ENCODE measurements around the gene NGLY1.

- TF ChIP-seq POLR2A (IDR thresholded peaks at IDR 0.05; ENCODE audit: low read depth, low read length) (no peak), CTCF (conservative IDR thresholded peaks at IDR 0.05; ENCODE audit: low read depth, low read length) (no peak), CHD1 (IDR thresholded peaks at IDR 0.05; ENCODE audit: low read depth, low read length) (no peak), MAFK (IDR thresholded peaks at IDR 0.05; ENCODE audit: low read depth, low read length) (no peak), ELK1 (IDR thresholded peaks at IDR 0.05; ENCODE audit: borderline replicate concordance, low read depth, low read length) (no peak), RAD21 (IDR thresholded peaks at IDR 0.05; ENCODE audit: low read length) (no peak), BHLHE40 (IDR thresholded peaks at IDR 0.05; ENCODE audit: low read depth, low read length) (no peak), CEBPB (IDR thresholded peaks at IDR 0.05; ENCODE audit: low read depth, low read length) (no peak)
These were observed 72.2 kb downstream of the NGLY1 start for GRCh38 chr3:25711090-25711489.
